Testis (tissue), 2 donors: Measurements from ENCODE around the gene BNC2.

Experiments used
- CTCF ChIP-seq, 3 experiments: fragments of 450-650 bp in 2 of 3; fragments of 200-600 bp in 1 of 3; sonication (generic) in 1 of 3; IDR thresholded peaks; one replicate each; pipeline ENCODE4 v1.5.1; 2016 to 2019; ENCODE audit warnings: antibody characterized with exemption in 3 of 3, mild to moderate bottlenecking in 2 of 3, moderate library complexity in 1 of 3
- POLR2A ChIP-seq: fragments of 450-650 bp; IDR thresholded peaks from one replicate; pipeline ENCODE4 v1.6.1; 2017; ENCODE audit warnings: antibody characterized with exemption, mild to moderate bottlenecking, moderate library complexity

- TF ChIP-seq CTCF (IDR thresholded peaks at IDR 0.05): no peak
- no peak for TF ChIP-seq POLR2A
Measured at GRCh38 chr9:16412740-16413139, 457.7 kb downstream of the BNC2 start.
